ENCODE results near the gene PRSS36. TPM values are rescaled to one million over a fixed set of nuclear protein-coding genes. Genes with fewer than 3 reads are reported as not detected.

Gene PRSS36
- total and polyA plus RNA-seq, 9 of the 15 experiments (the other 6 are each of a cell fraction or from before 2014, with no cell fraction given), result 0.09 to 1.2 (median 0.54) TPM; not detected in 2

GRCh38 chr16:31196324-31197088, 46.6 kb upstream of the PRSS36 start (continued):
- TF ChIP-seq HNRNPL (IDR thresholded peaks at IDR 0.05; ENCODE audit: low read depth, low read length) (no peak), ERF (CRISPR knock-in tag; IDR thresholded peaks at IDR 0.05) (no peak), TCF7 (IDR thresholded peaks at IDR 0.05; ENCODE audit: borderline replicate concordance) (no peak), BMI1 (IDR thresholded peaks at IDR 0.05; ENCODE audit: low read length) (no peak), ZFP36 (IDR thresholded peaks at IDR 0.05; ENCODE audit: low read depth, low read length, partially characterized antibody) (no peak), SAFB (IDR thresholded peaks at IDR 0.05; ENCODE audit: borderline replicate concordance, low read depth, low read length) (no peak), CEBPG (CRISPR knock-in tag; IDR thresholded peaks at IDR 0.05) (peak; percentile 83), CEBPG (tag; conservative IDR thresholded peaks at IDR 0.05 in 1 of 2, IDR thresholded peaks at IDR 0.05 in 1 of 2) (peak; percentile 74 to 79), PHF20 (IDR thresholded peaks at IDR 0.05; ENCODE audit: partially characterized antibody) (no peak), SREBF1 (IDR thresholded peaks at IDR 0.05; ENCODE audit: borderline replicate concordance, low read depth, low read length) (no peak), ZNF75A (CRISPR knock-in tag; IDR thresholded peaks at IDR 0.05) (no peak), MYNN (IDR thresholded peaks at IDR 0.05) (peak; percentile 63; the same call in 1 of the 2 replicates), MYNN (CRISPR knock-in tag; IDR thresholded peaks at IDR 0.05) (no peak), NR2C2 (CRISPR knock-in tag; IDR thresholded peaks at IDR 0.05) (no peak), NR2C2 (tag; IDR thresholded peaks at IDR 0.05) (no peak)
- TF ChIP-seq, protein P1, sequence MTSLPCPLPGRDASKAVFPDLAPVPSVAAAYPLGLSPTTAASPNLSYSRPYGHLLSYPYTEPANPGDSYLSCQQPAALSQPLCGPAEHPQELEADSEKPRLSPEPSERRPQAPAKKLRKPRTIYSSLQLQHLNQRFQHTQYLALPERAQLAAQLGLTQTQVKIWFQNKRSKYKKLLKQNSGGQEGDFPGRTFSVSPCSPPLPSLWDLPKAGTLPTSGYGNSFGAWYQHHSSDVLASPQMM (CRISPR knock-in tag; IDR thresholded peaks at IDR 0.05), result no peak
- TF ChIP-seq, protein P2, sequence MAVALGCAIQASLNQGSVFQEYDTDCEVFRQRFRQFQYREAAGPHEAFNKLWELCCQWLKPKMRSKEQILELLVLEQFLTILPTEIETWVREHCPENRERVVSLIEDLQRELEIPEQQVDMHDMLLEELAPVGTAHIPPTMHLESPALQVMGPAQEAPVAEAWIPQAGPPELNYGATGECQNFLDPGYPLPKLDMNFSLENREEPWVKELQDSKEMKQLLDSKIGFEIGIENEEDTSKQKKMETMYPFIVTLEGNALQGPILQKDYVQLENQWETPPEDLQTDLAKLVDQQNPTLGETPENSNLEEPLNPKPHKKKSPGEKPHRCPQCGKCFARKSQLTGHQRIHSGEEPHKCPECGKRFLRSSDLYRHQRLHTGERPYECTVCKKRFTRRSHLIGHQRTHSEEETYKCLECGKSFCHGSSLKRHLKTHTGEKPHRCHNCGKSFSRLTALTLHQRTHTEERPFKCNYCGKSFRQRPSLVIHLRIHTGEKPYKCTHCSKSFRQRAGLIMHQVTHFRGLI (CRISPR knock-in tag; IDR thresholded peaks at IDR 0.05), result no peak
- TF ChIP-seq, protein P3, sequence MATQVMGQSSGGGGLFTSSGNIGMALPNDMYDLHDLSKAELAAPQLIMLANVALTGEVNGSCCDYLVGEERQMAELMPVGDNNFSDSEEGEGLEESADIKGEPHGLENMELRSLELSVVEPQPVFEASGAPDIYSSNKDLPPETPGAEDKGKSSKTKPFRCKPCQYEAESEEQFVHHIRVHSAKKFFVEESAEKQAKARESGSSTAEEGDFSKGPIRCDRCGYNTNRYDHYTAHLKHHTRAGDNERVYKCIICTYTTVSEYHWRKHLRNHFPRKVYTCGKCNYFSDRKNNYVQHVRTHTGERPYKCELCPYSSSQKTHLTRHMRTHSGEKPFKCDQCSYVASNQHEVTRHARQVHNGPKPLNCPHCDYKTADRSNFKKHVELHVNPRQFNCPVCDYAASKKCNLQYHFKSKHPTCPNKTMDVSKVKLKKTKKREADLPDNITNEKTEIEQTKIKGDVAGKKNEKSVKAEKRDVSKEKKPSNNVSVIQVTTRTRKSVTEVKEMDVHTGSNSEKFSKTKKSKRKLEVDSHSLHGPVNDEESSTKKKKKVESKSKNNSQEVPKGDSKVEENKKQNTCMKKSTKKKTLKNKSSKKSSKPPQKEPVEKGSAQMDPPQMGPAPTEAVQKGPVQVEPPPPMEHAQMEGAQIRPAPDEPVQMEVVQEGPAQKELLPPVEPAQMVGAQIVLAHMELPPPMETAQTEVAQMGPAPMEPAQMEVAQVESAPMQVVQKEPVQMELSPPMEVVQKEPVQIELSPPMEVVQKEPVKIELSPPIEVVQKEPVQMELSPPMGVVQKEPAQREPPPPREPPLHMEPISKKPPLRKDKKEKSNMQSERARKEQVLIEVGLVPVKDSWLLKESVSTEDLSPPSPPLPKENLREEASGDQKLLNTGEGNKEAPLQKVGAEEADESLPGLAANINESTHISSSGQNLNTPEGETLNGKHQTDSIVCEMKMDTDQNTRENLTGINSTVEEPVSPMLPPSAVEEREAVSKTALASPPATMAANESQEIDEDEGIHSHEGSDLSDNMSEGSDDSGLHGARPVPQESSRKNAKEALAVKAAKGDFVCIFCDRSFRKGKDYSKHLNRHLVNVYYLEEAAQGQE (IDR thresholded peaks at IDR 0.05; ENCODE audit: borderline replicate concordance), result peak; percentile 34
- TF ChIP-seq, protein P3 (CRISPR knock-in tag; IDR thresholded peaks at IDR 0.05; ENCODE audit: low read depth), result no peak

All from K562 (cell line).